Fibroblast of skin of right quadriceps (primary cell): ENCODE results near the gene LATS2.
A peak's percentile ranks its signal among the peaks of the same experiment; 100 is the strongest.

Source experiments
- DNase-seq: peaks from one replicate; pipeline ENCODE4 v3.0.0-alpha.2; 2013

Gene LATS2

DNA sequence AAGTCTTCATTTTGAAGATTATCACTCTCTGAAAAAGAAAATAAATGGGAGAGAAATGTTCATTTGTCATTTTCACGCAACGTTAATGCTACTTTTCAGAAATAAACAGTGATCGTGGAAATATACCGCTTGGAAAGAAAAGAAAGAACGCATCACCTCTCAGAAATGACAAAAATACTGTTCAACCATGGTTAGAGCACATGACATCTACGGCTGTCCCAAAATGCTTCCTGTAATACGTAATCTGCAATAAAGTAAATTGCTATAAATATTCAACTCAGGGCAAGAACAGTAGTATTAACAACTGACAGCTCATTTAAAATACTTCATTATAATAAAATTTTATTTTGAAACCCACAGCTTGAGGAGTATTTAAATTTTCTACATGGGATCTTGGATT, 15.2 kb downstream of the LATS2 start:
- DNase-seq: no peak

DNA sequence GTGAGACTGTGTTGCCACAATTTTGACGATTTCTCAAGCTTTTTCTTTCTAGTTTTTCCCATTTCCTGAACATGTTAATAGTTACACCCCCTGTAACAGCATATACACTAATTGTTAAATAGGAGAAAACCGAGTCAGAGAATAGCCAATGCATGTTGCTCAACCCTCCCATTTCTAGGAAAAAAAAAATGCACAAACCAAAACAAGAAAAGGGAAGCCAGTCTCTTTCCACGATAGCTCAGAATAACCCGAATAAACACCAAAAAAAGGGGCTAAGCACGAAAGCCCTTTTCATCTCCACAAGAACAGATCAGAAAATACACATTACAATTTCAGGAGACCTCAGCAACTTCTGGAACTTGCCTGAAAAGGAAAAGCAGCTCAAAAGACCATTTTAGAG, 16.3 kb downstream of the LATS2 start:
- DNase-seq: no peak

DNA sequence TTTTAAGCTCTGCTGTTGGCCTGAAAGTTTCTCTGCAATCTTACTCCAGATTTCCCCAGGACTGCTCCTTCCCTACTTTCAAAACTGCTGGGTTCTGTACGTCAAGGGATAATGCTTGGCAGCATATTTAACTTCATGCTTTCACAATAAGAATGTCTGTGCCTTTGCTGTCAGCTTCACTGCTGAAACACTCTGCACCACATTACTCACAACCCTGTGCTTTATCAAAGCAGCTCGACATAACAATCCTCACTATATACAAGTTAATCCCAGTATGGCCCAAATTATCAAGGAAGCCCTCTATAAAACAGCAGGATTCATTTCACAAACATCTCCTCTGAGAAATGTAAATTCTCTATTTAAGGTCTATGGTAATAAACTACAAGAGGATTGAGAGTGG, 17.5 kb downstream of the LATS2 start:
- DNase-seq: peak; percentile 91

DNA sequence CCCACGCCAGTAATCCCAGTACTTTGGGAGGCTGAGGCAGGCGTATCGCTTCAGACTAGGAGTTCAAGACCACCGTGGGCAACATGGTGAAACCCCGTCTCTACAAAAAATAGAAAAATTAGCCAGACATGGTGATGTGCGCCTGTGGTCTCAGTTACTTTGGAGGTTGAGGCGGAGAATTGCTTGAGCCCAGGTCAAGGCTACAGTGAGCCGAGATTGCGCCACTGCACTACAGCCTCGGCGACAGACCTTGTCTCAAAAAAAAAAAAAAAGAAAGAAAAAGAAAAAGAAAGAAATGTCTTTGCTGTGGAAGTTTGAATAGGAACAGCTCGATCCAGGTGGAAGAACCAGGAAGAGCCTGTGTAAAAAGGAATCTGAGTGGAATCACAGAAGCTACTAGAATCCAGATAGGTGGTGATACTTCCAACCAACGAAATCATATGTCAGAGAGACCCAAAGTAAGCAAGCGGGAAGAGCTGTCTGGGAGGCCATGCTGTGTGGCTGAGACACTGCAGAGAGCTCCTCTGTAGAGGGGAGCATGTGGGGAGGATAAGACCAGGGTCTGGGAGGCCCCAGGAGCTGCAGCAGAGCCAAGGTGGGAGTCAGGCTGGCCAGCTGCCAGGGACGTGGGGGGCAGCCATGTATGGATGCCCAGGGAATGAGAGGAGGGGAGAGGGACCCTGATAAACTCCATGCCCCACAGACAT, 21.1 kb downstream of the LATS2 start:
- no peak for DNase-seq

DNA sequence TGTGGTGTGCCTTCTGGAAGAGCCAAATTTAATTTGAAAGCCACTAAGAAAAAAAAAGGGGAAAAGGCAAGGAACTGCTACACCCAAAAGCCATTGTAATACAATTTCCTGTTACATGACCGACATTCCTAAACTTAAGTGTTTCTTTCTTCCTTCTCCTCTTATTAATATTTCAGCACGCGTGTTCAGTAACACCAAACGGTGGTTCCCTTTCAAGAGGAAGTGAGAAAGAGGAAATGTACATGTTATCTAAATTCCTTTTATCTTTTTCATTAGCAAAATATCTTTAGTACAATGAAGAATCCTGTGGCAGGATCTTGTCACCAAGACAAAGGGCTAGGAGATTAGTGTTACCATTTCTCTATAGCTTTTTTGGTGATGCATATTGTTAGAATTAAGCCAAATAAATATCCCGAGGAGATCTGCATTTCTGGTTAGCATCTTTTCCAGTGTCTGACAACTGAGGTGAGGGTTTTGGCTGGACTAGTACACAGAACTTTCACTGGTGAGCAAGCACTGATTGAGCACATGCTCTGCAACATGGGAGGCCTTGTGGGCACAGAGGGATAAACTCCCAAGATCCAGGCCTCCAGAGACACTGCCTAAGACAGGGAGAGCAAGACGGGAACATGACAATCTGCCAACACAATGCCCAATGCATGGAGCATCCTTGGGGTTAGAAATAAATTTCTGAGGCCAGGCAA, 22.1 kb downstream of the LATS2 start:
- no peak for DNase-seq

DNA sequence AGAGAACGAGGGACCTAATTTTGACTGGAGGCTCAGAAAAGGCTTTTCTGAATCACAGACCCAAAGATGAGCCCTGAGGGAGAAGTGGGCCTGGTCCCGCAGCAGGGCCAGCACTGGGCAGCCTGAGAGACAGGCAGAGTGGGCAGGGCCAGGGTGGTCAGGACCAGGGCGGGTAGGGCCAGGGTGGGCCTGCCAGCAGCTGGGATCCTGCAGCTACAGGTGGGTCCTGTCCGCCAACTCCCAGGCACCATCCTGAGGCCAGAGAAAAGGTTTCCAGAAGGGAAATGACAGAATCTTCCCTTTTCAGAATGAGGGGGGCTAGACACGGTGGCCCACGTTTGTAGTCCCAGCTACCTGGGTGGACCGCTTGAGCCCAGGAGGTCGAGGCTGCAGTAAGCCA, 23.7 kb downstream of the LATS2 start:
- no peak for DNase-seq

DNA sequence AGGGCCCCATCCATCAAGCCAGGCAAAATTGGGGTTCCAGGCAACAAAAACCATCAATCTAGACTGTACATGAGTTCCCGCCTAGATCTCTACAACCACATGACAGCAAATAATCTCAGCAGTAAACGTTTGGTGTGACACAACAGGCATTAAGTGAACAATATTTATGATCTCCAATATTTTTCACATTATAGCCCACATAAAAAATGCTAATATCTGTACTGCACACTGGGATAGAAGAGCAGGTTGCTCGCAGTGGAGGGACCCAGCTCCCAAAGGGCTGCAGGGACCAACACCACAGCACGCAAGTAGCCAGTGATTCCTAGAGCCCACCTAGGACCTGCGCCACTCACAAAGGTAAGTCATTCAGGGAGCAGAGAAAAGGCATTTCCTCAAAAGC, 25.9 kb downstream of the LATS2 start:
- no peak for DNase-seq

DNA sequence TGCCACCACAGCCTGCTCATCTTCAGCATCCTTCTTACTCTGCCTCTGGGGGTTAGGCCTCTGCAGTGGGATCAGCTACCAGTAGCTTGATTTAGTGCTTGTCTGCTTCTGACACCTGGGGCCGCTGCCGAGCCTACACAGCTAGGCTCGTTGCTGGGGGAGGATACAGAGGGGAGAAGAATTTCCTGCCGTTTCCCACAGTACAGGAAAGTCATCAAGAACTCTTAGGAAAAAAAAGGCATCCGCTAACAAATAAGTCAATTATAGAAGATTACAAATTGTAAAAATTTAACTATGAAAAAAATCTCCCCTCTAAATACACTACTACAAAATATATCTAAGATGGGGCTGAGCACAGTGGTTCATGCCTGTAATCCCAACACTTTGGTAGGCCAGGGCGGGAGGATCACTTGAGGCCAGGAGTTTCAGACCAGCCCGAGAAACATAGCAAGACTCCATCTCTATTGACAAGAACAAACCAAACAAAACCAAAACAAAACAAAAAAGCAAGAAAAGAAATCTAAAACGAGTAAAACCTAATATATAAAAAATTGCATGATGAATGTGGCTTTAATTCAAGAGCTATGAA, 26.7 kb downstream of the LATS2 start:
- peak; percentile 47 for DNase-seq

DNA sequence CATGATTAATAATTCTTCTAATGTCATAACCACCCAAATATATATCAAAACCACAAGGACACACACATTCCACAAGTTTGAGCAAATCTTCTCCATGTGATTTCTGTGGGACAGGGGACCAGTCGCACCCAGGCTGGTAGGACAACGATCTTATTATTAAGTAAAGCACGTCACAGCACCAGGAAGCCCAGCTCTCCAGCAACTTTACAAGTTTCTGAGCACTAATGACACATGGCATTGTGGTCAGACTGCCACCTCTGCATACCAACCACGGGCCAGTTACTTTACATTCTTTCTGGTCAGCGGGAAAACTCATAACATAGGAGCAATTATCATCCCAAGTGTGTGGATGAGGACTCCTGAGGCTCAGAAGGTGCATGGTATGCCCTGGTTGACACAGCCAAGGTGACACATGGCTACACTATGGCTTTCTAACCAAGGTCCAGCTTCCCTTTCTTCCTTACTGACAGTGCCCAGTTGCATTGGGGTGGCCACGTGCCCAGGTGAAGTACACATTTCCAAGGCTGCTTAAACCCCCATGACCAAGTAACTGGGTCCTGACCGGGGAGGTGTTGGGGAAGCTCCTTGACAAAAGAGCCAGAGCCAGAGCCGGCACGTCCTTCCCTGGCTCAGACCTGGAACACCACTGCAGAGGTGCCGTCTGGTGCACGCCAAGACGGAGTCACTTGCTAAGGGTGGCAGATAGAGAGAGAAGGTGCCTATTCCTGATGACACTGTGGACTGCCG, 27.4 kb downstream of the LATS2 start:
- DNase-seq: peak; percentile 33

DNA sequence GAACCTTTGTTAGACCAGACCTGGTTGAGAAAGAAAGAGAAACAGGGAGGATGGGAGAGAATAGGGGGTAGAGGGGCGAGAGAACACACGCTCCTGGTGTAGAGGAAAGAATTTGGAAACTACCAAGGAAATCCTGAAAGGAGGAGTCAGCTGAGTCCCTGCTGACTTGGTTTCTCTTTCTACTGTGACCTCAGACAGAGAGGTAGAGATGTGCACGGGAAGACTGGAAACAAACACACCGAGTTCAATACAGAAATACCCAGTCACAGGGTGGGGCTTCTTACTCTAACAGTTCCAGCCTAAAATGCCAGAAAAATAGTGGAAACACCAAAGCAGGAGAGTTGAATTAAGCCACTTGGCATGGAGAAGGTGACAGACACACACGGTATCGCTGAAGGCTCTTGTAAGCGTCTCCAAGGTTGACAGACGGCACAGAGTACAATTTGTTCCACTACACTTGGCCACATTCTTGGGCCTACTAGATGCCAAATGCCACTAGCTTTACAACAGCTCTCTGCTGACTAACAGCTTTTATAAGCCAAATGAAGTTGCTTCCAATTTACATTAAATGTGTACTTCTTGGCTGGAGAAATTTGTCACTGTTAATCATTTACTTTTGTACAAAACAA, 28.1 kb downstream of the LATS2 start:
- no peak for DNase-seq

DNA sequence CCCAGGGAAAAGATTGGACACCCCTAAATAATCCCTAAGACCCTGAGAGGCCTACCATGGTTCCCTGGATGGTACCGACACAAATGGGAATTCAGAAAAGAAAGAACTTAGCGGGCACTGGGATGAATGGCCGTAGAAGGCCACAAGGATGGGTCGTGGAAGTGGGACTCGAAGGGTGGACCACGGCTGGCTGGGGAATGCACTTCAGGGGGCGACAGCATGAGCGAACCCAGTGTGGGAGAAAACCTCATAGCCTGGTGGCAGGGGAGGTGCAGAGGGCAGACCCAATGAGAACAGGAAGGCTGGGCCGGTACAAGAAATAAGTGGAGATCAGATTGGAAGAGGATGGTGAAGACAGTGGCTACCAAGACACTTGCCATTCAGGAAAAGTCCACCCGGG, 28.7 kb downstream of the LATS2 start:
- DNase-seq: no peak

DNA sequence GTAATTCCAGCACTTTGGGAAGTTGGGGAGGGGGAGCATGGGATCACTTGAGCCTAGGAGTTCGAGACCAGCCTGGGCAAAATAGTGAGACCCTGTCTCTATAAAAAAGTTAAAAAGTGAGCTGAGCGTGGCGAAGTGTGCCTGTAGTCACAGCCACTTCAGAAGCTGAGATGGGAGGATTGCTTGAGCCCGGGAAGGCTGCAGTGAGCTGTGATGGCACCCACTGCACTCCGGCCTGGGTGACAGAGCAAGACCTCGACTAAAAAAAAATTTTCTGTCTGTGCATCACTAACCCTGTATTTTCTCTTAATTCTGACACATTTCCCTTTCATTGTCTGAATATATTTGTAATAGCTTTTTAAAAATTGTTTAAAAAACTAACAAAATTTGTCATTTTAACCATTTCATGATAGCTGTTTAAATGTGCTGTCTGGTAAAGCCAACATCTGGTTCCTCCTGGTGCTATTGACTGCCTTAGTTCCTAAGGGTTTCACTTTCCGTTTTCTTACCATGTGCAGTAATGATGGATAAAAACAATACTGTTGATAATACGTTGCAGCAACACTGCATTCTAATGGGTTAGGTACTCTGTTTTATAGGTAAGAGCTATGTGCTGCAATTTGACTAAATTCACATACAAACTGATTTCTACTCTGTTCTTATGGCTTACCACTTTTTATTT, 29.7 kb downstream of the LATS2 start:
- DNase-seq: no peak

DNA sequence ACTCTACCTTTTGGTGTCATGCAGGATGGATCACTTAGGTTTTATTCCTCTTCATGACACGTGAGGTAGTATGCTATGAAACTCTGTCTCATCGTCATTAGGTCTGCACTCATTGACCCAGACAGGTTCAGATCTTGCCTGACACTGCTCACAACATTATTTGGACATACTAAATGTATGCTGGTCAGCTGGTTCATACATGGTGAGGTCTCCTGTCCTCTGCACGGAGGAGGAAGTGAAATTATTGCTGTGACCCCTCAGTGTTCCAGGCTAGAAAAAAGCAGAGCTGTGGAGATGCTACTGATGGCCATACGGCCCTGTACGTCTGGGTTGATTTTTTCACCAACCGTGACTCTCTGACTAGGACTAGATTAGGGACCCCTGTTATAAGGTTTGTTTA, 35.8 kb downstream of the LATS2 start:
- no peak for DNase-seq

DNA sequence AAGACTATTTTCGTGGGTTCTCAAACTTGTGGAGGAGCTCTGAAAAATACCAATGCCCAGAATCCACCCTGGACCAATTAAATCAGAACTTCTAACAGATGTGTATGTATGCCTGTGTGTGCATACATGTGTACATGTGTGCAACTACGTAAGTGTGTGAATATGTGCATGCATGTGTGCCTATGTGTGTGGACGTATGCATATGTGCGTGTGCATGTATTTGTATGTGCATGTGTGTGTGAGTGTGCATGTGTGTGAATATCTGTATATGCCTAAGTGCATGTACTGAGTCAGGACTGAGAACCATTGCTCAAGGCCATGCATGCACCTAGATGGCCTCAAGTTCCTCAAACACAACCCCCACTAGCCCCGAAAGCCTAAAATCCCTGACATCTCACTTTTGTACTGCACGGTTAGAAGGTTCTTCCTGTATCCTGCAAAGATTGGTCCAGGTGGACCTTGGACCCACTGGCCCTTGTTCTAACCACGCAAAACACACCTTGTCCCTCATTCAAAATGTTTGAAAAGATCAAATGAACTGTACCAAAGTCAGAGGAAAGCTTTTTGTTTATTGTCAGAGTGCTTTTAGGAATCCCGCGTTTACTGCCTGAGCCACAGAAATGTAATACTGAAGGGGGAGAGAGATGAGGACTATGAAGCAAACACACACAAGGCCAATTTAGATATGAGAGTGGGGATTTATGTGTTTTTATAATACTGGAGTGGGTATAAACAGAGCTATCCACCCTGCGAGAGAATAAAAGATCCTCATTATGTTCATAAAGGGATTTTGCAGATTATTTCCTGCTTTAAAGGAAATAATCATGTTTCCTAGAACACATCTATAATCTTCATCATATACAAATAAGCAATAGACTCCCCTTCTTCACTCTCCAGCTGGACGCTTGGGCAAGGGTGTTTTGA, 39.1 kb downstream of the LATS2 start:
- no peak for DNase-seq

DNA sequence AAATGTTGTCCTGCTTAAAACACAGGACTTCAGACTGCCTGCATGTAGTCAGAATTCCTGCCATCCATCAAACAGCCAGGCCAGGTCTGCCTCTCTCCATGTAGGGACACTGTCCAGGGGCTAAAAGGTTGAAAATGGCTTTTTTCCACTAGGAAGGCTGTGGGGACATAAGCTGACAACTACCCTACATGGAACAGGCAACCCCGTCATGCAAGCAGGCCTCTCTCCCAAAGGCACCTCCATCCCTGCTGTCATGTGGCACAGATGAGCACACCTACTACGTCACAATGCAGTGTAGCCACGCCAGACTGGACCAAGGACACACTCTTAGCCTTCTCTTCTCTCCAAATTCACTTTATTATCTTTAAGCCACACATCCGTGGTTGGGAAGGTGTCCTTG, 40.8 kb downstream of the LATS2 start:
- DNase-seq: no peak

DNA sequence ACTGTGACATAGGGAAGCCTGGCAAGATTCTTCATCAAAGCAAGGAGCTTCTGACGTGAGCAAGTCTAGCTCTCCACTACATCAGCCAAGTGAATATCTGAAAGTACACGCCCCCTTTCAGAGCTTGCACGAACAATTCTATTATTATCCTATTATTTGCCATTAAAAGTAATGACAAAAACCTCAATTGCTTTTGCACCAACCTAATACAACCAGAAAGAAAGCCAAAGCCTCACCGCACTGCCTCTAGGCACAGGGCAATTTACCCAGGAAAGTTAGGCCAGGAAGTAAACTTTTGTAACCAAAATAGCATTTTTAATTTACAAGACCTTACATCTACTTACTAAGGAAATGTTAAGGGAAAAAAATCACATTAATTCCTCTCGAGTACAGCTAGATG, 41.2 kb downstream of the LATS2 start:
- no peak for DNase-seq

DNA sequence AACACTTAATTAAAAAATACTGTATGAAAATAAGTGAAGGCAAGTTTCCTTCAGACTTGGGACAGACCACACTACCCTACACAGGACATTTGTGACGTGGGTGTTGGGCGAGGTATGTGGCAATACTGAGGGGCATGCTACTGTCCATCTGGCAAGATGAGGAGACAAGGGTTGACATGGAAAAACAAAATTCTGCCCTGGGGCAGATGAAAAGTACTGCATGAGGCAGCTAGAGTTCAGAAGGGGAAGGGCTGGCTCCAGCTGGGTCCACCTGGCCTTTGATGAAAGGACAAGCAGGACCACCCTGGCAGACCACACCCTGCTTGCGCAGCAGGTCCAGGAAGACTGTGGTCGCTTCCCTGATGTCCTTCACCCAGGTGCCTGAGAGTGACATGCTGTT, 43.2 kb downstream of the LATS2 start:
- DNase-seq: no peak

DNA sequence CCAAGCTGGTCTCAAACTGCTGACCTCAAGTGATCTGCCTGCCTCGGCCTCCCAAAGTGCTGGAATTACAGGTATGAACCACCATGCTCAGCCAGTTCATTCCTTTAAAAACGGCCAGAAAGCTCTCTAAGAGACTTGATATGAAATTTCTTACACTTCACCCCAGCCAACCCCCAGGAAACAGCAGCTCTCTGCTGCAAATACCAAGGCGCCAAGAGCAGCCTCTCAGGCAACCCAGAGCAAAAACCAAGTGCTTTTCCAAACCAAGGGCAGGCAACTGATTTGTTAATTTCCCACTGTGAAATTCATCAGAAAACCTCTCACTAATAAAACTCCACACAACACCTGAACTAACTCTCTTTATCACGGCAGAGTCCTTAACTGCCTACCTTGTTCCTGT, 44.9 kb downstream of the LATS2 start:
- no peak for DNase-seq

DNA sequence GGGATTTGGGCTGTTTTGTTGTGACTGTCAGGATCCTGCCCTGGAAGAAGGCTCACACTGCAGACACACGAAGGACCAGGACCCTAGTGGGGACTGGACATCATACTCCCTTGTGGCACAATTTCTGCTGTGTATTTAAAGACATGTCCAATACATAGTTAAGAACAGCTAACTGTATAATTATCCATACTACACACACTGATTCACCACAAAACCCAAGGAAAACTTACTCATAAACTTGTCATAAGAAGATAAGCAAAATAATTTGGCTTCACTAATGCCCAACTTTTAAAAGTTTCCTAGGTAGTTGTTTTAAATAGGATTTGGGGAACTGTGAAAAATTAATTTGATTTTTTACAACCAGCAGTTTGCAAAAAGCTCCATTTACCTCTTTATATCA, 46.1 kb downstream of the LATS2 start:
- DNase-seq: no peak

DNA sequence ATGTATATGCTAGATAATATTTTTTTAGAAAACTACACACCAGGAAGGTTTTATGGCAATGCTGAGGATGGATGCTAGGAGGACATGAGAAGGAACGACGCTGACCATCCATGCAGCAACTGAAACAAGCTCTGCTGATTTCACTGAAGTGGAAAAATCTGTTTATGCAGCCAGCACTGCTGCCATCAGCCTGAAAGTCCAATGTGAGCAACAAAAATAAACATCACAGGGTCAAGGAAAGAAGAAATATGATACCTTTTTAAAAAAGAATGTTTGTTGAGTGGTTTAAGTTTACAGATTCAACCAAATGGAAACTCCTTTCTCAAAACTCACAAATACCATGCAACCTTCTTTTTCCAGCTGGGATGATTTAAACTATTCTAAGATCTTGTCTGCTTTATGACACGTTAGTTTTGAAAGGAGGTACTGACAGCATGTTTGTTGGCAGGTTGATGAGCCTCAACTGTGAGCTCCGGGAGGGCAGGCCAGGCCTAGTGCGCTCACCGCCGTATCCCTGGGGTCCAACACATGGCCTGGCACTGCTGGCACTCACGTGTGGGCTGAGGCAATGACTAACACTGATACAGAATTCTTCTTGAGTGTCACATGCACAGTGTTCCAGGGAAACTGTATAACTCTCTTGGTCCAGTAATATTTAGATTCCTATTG, 46.8 kb downstream of the LATS2 start:
- DNase-seq: peak; percentile 71

DNA sequence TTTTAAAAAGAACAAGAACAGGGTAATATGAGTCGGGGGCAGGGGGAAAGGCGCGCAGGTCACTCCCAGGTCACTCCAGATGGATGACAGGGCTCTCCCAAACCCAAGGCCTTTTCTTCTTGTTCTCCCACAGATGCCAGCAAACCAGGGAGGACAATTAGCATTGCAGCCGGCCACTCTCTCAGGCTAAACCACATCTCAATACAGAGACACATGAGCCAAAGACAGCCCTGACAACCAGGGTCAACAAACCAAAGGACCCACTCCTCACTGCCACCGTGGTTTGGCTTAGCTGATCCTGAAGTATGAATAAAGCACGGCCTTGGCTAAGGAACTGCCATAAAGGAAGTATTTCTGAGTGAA, 47.3 kb downstream of the LATS2 start:
- DNase-seq: no peak
